Thymus (tissue), 11 donors: ENCODE results near the gene TKTL2. TPM values are rescaled to one million over a fixed set of nuclear protein-coding genes. Genes with fewer than 3 reads are reported as not detected.
A peak's percentile ranks its signal among the peaks of the same experiment; 100 is the strongest.

Experiments used
- DNase-seq, 9 donors: peaks; one replicate each; pipeline ENCODE4 v3.0.0-alpha.2; 2013; ENCODE audit warnings: low spot score in 9 of 9, low read depth in 6 of 9, missing footprints in 1 of 9
- H3K27ac ChIP-seq, 2 donors: one replicate each; pipeline ENCODE4 v1.5.1; 2013; ENCODE audit warnings: control low read depth in 1 of 2, low read depth in 1 of 2, low read length in 1 of 2, mild to moderate bottlenecking in 1 of 2, moderate library complexity in 1 of 2
- H3K27me3 ChIP-seq, 2 donors: one replicate each; pipeline ENCODE4 v1.5.1; 2013; ENCODE audit warnings: low read length in 1 of 2; ENCODE audit not compliant: control insufficient read depth in 2 of 2, insufficient read depth in 1 of 2
- H3K36me3 ChIP-seq, 2 donors: one replicate each; pipeline ENCODE4 v1.5.1; 2013; ENCODE audit warnings: low read length in 1 of 2, mild to moderate bottlenecking in 1 of 2, moderate library complexity in 1 of 2; ENCODE audit not compliant: control insufficient read depth in 2 of 2, insufficient read depth in 2 of 2
- H3K4me1 ChIP-seq, 2 donors: one replicate each; pipeline ENCODE4 v1.5.1; 2013; ENCODE audit warnings: low read length in 2 of 2; ENCODE audit not compliant: control insufficient read depth in 2 of 2, insufficient read depth in 2 of 2
- H3K4me3 ChIP-seq, 2 donors: one replicate each; pipeline ENCODE4 v1.5.1; 2013; ENCODE audit warnings: low read length in 2 of 2, control low read depth in 1 of 2, mild to moderate bottlenecking in 1 of 2
- H3K9me3 ChIP-seq, 2 donors: one replicate each; pipeline ENCODE4 v1.5.1; 2013; ENCODE audit warnings: low read length in 1 of 2, mild to moderate bottlenecking in 1 of 2; ENCODE audit not compliant: control insufficient read depth in 2 of 2, insufficient read depth in 1 of 2
- WGBS: extraction: QIAGEN DNeasy Blood & Tissue Kit; methylation state at CpG from one replicate; pipeline ENCODE4 v1.1.7; 2013; 5-methylcytosine and 5-hydroxymethylcytosine counted together
- polyA plus RNA-seq: library from polyadenylated mRNA; stranded (reverse); fragments of 200-250 nt; gene quantifications from one replicate; pipeline ENCODE4 v1.2.3, GENCODE V29; 2013
- total RNA-seq: library from RNA; stranded (reverse); fragments of 120-200 nt; gene quantifications from one replicate; pipeline ENCODE4 v1.2.4, GENCODE V29; 2013
- donor health status: healthy.

TKTL2 gene
- total and polyA plus RNA-seq, 2 donors, result 0.02 TPM; not detected in 1

GRCh38 chr4:163489929-163490328 is 16.4 kb upstream of the TKTL2 start:
- DNase-seq, result no peak
- Histone ChIP-seq H3K9me3 (no peaks in the 10 kb centered on the region), H3K27ac (no peak overlapping the region), H3K4me1 (peaks cover 0 to 5% of the 10 kb centered on the region in 2 donors), H3K4me3 (no peak overlapping the region), H3K36me3 (no peaks in the 10 kb centered on the region), H3K27me3 (no peaks in the 10 kb centered on the region)
- 91% methylated on average over 1 of the region's 1 CpG for WGBS

GRCh38 chr4:163486321-163486720 is 12.8 kb upstream of the TKTL2 start:
- H3K4me3 ChIP-seq, result no peak overlapping the region
- H3K27me3 ChIP-seq, result no peaks in the 10 kb centered on the region
- H3K9me3 ChIP-seq, result no peaks in the 10 kb centered on the region
- no peaks in the 10 kb centered on the region for H3K4me1 ChIP-seq
- no peak for DNase-seq
- no peaks in the 10 kb centered on the region for H3K36me3 ChIP-seq
- WGBS, result 93% methylated on average over 1 of the region's 1 CpG
- no peak overlapping the region for H3K27ac ChIP-seq

- no peak for DNase-seq
- Histone ChIP-seq H3K36me3 (no peaks in the 10 kb centered on the region), H3K27ac (no peak overlapping the region), H3K4me1 (no peaks in the 10 kb centered on the region), H3K9me3 (no peaks in the 10 kb centered on the region), H3K27me3 (no peaks in the 10 kb centered on the region), H3K4me3 (no peak overlapping the region)
- 88% methylated on average over 2 of the region's 2 CpGs for WGBS
Observed at GRCh38 chr4:163485589-163485988, 12.0 kb upstream of the TKTL2 start.

- DNase-seq, result peak; percentile 24 to 80 (median 67)
- 30% methylated on average over 4 of the region's 4 CpGs for WGBS
Observed at GRCh38 chr4:163484906-163485305, 11.4 kb upstream of the TKTL2 start.

GRCh38 chr4:163482190-163482589 is 8.6 kb upstream of the TKTL2 start:
- Histone ChIP-seq H3K36me3 (no peaks in the 10 kb centered on the region), H3K4me1 (no peaks in the 10 kb centered on the region), H3K9me3 (no peaks in the 10 kb centered on the region), H3K27ac (no peak overlapping the region), H3K27me3 (peaks cover 0 to 2% of the 10 kb centered on the region in 2 donors), H3K4me3 (no peak overlapping the region)
- WGBS, result 61% methylated on average over 1 of the region's 1 CpG
- DNase-seq, result no peak

More at GRCh38 chr4:163484906-163485305, 11.4 kb upstream of the TKTL2 start:
- no peak overlapping the region for H3K4me3 ChIP-seq
- H3K9me3 ChIP-seq, result no peaks in the 10 kb centered on the region
- no peak overlapping the region for H3K27ac ChIP-seq
- no peaks in the 10 kb centered on the region for H3K4me1 ChIP-seq
- no peaks in the 10 kb centered on the region for H3K27me3 ChIP-seq
- no peaks in the 10 kb centered on the region for H3K36me3 ChIP-seq

GRCh38 chr4:163476761-163477438 is 3.3 kb upstream of the TKTL2 start:
- Histone ChIP-seq H3K27ac (no peak overlapping the region), H3K4me3 (no peak overlapping the region), H3K27me3 (peaks cover 0 to 2% of the 10 kb centered on the region in 2 donors), H3K4me1 (no peaks in the 10 kb centered on the region), H3K9me3 (peaks cover 0 to 3% of the 10 kb centered on the region in 2 donors), H3K36me3 (no peaks in the 10 kb centered on the region)
- WGBS, result 96% methylated on average over 5 of the region's 5 CpGs
- no peak for DNase-seq

GRCh38 chr4:163474027-163474426 is 473 bp upstream of the TKTL2 start:
- H3K27ac ChIP-seq, result no peak overlapping the region
- H3K4me3 ChIP-seq, result no peak overlapping the region
- H3K36me3 ChIP-seq, result no peaks in the 10 kb centered on the region
- peaks cover 0 to 3% of the 10 kb centered on the region in 2 donors for H3K9me3 ChIP-seq
- no peak for DNase-seq
- H3K27me3 ChIP-seq, result peaks cover 0 to 2% of the 10 kb centered on the region in 2 donors
- no peaks in the 10 kb centered on the region for H3K4me1 ChIP-seq
- WGBS, result 96% methylated on average over 3 of the region's 3 CpGs

- Histone ChIP-seq H3K27me3 (no peaks in the 10 kb centered on the region), H3K4me1 (no peaks in the 10 kb centered on the region), H3K36me3 (no peaks in the 10 kb centered on the region), H3K9me3 (peaks cover 0 to 3% of the 10 kb centered on the region in 2 donors), H3K4me3 (no peak overlapping the region), H3K27ac (no peak overlapping the region)
- WGBS, result 95% methylated on average over 14 of the region's 14 CpGs
- no peak for DNase-seq
Observed at GRCh38 chr4:163473130-163473529, 424 bp downstream of the TKTL2 start.

GRCh38 chr4:163470391-163470790 is 3.2 kb downstream of the TKTL2 start:
- Histone ChIP-seq H3K36me3 (no peaks in the 10 kb centered on the region), H3K9me3 (peaks cover 0 to 3% of the 10 kb centered on the region in 2 donors), H3K4me3 (no peak overlapping the region), H3K4me1 (no peaks in the 10 kb centered on the region), H3K27ac (no peak overlapping the region), H3K27me3 (no peaks in the 10 kb centered on the region)
- 73% methylated on average over 3 of the region's 3 CpGs for WGBS
- no peak for DNase-seq
